ENCODE results near the gene RSPRY1.

RSPRY1 gene

DNA sequence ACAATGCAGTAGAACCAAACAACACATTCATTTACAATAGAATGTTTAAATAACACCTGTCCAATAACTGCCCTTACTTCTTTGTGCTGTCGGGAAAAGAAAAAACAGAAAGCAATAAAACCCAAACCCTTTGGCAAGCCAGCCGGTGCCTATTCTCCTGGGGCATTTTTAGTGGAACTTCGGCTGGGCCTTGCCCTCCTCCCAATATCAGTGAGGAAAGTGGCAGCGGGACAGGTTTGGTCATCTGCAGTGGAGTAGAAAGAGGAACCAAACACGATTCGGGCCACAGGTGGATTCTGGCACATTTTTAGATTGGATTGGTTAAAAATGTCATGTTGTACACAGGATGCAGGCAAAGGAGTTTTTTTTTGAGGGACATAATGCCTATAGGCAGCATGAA lies 32.3 kb upstream of the RSPRY1 start:
- no peak for TF ChIP-seq CTCF (IDR thresholded peaks at IDR 0.05; ENCODE audit: insufficient read depth, low read length)
- TF ChIP-seq GABPA (IDR thresholded peaks at IDR 0.05; ENCODE audit: low read depth), result no peak
- no peak for TF ChIP-seq POLR2AphosphoS5 (IDR thresholded peaks at IDR 0.05; ENCODE audit: low read depth)
- no peak for TF ChIP-seq REST (IDR thresholded peaks at IDR 0.05; ENCODE audit: insufficient replicate concordance, low read depth)
- TF ChIP-seq SPI1 (IDR thresholded peaks at IDR 0.05; ENCODE audit: borderline replicate concordance, low read depth), result no peak
- H3K27ac ChIP-seq (replicated peaks), result no peak overlapping the region
- no peaks in the 10 kb centered on the region for H3K27me3 ChIP-seq (ENCODE audit: insufficient read depth, poor library complexity, severe bottlenecking)
- DNase-seq (ENCODE audit: low read depth in 1 of 2, low spot score in 1 of 2), result no peak
- no peak overlapping the region for H3K4me3 ChIP-seq (replicated peaks; ENCODE audit: insufficient read depth, low read length)

DNA sequence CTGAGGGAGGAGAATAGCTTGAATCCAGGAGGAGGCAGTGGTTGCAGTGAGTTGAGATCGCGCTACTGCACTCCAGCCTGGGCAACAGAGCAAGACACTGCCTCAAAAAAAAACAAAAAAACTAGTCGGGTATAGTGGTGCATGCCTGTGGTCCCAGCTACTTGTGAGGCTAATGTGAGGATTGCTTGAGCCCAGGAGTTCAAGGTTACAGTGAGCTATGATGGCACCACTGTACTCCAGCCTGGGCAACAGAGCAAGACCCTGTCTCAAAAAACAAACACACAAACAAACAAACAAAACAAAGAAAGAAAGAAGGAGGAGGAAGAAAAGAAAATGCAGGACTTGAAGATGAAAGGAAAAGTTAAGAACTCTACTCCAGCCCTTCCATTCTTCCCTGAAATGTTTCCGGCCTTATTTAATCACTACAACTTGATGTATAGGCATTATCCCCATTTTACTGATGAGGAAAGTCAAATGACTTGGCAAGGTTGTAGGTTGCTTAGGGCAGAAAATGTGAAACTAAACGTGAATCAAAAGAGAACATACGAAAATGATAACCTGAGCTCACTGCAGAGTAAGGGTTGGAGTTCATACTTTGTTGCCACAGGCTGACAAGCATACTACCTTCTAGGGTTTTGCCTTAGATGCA lies 30.3 kb upstream of the RSPRY1 start:
- no peak for DNase-seq (ENCODE audit: low read depth in 1 of 2, low spot score in 1 of 2)
- TF ChIP-seq REST (IDR thresholded peaks at IDR 0.05; ENCODE audit: insufficient replicate concordance, low read depth), result no peak
- no peak for TF ChIP-seq SPI1 (IDR thresholded peaks at IDR 0.05; ENCODE audit: borderline replicate concordance, low read depth)
- no peak for TF ChIP-seq CTCF (IDR thresholded peaks at IDR 0.05; ENCODE audit: insufficient read depth, low read length)
- Histone ChIP-seq H3K4me3 (replicated peaks; ENCODE audit: insufficient read depth, low read length) (no peak overlapping the region), H3K27me3 (ENCODE audit: insufficient read depth, poor library complexity, severe bottlenecking) (no peaks in the 10 kb centered on the region), H3K27ac (replicated peaks) (peak overlapping the region; percentile 43)

DNA sequence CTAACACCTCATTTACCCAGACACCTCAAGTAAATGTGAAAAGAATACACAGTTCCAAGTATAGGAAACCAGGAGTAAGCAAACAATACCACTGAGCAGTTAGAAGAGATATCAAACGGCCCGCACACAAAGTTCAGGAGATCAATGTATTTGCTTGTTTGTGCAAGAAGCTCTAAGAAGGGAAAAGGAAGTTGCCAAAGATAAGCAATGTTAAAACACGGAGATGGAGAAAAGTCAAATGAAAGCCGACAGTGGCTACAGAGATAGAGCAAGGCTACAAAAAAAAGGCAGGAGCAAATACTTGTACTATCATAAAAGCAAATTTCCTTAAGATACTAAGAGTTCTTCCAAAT lies 29.8 kb upstream of the RSPRY1 start:
- TF ChIP-seq CTCF (IDR thresholded peaks at IDR 0.05; ENCODE audit: insufficient read depth, low read length) (no peak), REST (IDR thresholded peaks at IDR 0.05; ENCODE audit: insufficient replicate concordance, low read depth) (no peak), GABPA (IDR thresholded peaks at IDR 0.05; ENCODE audit: low read depth) (no peak), SPI1 (IDR thresholded peaks at IDR 0.05; ENCODE audit: borderline replicate concordance, low read depth) (no peak), POLR2AphosphoS5 (IDR thresholded peaks at IDR 0.05; ENCODE audit: low read depth) (no peak)
- DNase-seq (ENCODE audit: low read depth in 1 of 2, low spot score in 1 of 2), result no peak
- no peaks in the 10 kb centered on the region for H3K27me3 ChIP-seq (ENCODE audit: insufficient read depth, poor library complexity, severe bottlenecking)
- peak overlapping the region; percentile 43 for H3K27ac ChIP-seq (replicated peaks)
- no peak overlapping the region for H3K4me3 ChIP-seq (replicated peaks; ENCODE audit: insufficient read depth, low read length)

Measured in HL-60 (cell line).